HG03060 (cell line): ENCODE data around the gene PNPLA5.

Experiments
- ATAC-seq: cut with Tn5 transposase; IDR thresholded peaks from one replicate; pipeline ENCODE4 v1.9.1; 2021; ENCODE audit warnings: low read depth, moderate number of reproducible peaks; ENCODE audit not compliant: unreplicated experiment

Gene PNPLA5

DNA sequence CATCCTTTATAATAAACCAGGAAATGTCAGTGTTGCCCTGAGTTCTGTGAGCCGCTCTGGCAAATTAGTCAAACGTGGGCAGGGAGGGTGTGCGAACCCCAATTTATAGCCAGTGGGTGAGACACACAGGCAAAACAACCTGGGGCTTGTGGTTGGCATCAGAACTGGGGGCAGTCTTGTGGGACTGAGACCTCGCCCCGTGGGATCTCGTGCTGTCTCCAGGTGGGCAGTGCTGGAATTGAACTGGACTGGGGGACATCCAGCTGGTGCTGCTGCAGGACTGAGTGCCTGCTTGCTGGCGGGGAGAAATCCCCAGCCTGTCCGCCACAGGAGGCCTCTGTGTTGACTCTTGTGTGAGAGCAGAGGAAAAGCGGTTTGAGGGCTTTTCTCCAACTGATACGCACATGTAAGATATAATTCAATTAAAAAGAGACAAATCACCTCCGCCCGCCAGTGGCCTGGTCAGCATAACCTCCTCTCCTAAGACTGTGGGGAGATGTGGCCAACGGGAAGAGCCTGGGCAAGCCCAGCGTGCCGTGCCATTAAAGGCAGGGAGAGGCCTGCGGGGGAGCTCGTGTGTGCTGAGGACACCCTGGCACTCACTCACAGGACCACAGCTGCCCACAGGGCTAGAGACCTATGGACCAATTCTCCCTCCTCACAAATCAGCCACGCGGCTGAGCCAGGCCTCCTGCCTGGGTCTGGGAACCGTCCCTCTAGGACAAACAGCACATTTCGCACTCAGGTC, 47.9 kb downstream of the PNPLA5 start:
- no peak for ATAC-seq

DNA sequence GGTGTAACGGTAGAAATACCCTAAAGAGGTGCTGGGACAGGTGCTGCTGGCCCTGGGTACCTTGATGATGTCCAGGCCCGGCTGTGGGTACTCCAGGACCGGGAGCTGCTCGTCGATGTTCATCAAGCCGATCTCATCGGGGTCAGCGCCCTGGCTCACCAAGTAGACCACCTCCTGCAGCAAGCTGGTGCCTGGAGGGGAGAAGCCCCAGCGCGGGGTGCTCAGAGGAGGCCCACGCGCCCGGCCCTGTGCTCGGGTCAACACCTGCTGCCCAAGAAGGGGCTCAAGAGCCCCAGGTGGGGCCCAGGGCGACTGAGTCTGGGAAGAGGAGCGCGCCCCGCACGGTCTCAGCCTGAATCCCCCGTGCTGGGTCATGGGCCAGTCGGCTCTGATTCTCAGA, 50.1 kb downstream of the PNPLA5 start:
- ATAC-seq, result no peak

- ATAC-seq, result no peak
Observed at GRCh38 chr22:43840851-43841250, 51.0 kb downstream of the PNPLA5 start.

- no peak for ATAC-seq
Observed at GRCh38 chr22:43840431-43840830, 51.4 kb downstream of the PNPLA5 start.

GRCh38 chr22:43839781-43840180, 52.0 kb downstream of the PNPLA5 start:
- no peak for ATAC-seq

- ATAC-seq, result no peak
Observed at GRCh38 chr22:43838571-43839307, 53.1 kb downstream of the PNPLA5 start.

DNA sequence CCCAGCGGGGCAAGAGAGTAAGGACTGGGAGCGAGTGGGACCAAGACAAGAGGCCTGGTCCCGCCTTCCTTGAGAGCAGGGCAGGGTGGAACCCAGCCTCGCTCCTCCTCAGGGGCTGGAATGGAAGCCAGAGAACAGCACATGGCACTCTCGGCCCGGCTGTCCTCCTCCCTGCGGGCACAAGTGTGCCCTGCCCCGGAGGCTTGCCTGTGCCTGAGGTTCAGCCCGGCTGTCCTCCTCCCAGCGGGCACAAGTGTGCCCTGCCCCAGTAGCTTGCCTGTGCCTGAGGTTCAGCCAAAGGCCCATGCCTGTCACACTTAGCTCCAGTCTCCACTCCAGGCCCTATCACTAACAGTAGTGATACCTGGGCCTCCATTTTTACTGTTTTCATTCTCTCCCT, 53.7 kb downstream of the PNPLA5 start:
- ATAC-seq, result no peak

GRCh38 chr22:43837666-43838065, 54.1 kb downstream of the PNPLA5 start:
- ATAC-seq, result no peak

DNA sequence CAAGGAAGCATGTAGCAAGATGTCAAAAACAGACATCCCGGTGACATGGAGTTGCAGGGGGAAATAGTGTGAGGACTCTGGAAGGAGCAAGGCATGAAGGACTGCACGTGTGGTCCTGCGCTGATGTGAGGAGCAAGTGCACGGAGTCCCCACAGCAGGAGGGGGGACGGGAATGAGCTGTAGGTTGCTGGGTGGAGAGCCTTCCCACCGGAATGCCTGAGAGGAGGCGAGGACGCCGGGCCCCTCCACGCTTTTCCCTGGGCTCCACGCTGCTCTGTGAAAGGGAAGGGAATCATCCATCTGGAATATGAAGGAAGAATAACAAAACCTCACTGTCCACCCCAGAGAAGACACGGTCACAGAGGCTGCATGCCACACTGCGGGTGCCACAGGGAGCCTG, 56.1 kb downstream of the PNPLA5 start:
- no peak for ATAC-seq

- no peak for ATAC-seq
Observed at GRCh38 chr22:43835166-43835565, 56.6 kb downstream of the PNPLA5 start.

DNA sequence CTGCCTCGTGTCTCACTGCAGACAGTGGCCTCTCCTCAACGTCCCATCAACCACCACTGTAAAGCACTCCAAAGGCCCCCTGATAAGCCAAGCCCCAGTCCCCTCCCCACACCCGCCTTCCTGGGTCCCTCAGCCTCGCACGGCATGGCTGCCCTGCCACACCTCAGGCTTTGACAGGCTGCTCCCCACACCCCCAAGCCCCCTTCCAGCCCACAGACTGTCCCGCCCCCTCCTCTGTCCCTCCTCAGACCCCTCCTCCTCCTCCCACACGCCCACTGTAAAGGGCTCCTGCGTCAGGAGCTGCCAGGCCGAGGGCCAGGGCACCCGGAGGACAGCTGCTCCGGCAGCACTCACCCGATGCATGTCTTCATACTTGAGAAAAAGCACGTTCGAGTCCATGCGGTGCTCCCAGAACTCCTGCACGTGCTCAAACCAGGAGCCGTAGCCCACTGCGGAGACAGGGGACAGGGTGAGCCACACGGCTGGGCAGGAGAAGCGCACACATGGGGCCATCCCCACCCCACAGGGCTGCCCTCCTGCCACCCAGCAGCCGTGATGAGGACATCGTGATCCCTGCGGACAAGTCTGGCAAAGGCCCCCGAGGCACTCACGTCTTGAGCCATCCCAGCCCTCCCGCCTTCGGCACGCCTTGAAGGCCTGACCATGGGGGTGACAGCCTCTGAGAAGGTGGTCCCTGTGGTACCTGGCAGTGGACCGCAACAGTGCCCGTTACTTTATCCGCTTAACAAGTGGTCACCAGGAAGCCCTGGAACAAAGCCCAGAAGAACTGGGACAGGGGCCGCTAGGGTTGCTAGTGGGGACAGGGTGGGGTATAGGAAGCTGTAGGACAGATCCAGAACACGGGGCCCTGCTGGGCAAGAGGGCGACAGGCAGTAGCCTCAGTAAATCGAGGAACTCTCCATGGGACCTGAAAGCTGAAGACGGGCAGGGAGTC, 58.2 kb downstream of the PNPLA5 start:
- no peak for ATAC-seq

DNA sequence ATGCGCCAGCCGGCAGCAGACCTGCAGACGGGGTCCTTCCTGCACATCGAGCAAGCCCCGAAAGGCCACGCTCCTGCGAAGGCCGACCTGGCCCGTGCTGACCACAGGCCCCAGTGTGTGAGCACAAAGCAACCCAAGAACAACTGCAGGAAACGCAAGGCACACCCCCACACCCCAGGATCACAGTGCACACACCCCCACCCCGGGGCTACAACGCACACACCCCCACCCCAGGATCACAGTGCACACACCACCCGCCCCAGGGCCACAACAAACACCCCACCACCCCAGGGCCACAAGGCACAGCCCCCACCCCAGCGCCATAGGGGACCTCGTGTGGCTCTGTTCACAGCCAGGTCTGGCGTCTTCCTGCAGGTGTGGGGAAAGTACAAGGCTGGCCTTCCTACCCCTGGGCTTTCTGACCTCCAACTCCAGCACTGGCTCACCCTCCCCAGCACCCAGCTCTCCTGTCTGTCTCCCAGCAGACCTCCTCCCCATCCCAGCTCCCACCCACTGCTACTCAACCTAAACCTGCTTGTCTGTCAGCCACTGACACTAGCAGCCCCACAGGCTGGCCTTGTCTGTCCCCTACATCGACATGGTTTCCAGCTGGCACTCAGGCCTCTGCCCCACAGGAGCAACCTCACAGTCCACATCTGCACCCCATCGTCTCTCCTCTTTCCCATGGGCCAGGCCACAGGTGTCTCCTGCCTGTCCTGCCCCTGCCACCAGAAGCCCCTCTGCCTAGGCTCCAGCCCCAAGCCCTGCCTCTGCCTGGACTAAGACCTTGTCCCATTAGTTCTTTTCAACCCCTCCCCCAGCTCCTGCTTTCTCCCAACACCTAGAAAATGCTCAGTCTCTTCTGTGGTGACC, 59.2 kb downstream of the PNPLA5 start:
- no peak for ATAC-seq

DNA sequence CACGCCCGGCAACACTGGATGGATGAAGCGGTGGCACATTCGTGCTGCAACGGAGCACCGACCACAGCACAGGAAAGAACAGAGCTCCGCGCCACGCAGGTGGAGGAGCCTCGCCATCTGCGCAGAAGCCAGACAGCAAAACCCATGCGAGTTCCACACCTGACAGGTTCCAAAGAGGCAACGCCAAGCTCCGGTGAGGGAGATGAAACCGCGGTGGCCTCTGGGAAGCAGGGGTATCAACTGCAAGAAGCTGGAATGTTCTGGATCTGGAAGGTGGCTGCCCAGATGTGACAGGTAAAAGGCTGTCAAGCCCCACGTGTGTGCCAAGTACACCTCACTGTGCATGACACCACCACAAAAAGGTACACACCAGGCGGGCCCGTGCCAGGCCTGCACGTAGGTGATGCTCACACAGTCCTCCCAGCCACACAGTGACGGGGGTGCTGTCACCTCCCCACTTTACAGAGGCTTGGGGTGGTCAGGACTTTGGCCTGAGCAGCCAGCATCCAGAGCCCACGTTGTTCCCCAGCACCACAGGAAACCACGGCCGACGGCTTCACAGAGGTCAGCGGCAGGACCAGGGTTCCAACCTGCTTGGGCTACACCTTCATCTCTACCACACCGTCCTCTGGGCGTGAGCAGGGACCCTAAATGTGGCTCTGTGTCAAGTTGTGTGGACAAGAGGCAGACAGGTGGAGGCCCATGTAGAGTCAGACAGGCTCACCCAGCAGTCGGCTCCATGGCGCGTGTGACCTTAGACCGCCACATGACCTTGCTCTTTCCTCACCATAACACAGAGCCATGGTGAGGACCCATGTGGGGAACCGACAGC, 60.0 kb downstream of the PNPLA5 start:
- ATAC-seq, result no peak

DNA sequence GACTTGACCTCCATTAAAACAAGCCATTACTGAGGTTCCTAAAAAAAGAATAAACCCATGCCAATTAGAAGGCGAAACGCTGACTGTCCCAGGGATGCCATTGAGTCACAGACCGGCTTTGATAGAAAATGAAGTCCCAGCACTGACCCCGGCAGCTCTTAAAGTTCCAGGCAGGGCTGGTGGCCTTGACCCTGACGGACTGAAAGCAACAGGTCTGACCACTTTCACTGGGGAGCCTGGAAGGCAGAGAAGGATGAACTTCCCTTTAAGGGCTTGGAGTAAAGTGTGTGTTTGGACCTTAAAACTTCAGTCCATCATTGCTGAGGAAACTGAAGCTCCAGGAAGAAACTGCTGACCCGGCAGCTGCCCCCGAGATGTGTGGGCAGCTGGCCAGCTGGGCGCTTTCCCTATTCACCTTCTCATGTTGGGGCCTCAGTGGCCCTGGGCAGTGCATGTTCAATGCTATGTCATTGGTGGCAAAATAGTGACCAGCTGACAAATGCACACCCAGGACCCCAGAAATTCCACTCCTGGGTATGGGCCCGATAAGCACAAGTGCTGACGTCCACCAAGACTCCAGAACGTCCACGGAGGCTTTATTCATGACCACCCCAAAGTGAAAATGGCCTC, 60.8 kb downstream of the PNPLA5 start:
- ATAC-seq, result no peak

DNA sequence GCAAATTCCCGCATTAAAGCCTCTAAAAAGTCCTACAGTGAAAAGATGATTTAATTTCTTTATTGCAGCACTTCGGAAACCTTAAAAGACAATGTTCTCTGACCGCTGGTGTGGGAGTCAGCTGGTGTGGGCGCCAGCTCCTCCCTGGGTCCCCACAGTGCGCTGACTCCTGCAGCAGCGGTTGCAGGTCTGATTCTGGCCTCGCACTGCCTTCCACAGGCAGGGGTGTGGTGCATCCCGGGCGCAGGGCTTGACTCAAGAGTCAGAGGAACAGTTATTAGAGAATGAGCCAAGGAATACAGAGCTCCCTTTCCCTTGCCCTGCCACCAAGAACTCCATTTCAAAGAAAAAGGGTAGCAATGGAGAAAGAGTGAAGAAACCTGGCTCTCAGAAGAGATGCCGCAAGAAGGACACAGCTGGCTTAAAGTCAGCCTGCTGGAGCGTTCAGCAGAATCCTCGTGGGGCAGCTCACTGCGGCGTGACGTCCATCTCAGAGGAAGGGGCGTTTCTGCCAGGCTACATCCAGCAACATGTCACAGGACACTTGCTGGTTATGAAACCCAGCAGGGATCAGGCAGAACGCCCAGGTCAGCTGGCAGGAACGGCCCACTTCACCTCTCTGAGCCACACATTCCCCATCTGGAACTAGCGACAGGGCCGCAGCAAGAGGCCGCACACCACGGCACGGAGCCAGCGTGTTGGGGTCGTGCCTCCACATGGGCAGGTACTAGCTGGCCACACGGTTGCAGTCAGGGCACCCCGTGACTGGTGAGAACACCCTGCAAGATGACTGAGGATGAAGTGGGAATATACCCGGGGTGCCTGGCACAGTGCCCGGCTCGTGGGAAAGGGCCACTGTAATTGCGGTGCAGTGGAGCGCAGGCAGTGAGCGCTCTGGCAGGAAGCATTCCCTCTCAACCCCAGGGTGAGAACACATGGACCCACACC, 61.6 kb downstream of the PNPLA5 start:
- no peak for ATAC-seq
